Thyroid gland (tissue), 4 donors: ENCODE data around the gene ARHGAP35. TPM values are rescaled to one million over a fixed set of nuclear protein-coding genes. Genes with fewer than 3 reads are reported as not detected.
A peak's percentile ranks its signal among the peaks of the same experiment; 100 is the strongest.

ENCODE experiments used
- DNase-seq, 2 donors: peaks; one replicate each; pipeline ENCODE4 v3.0.0-alpha.2; 2019
- H3K27ac ChIP-seq, 3 donors: fragments of 200-600 bp; sonication (generic); 1 replicate in 2 of 3; 2 replicates in 1 of 3; pipeline ENCODE4 v1.5.1; 2016 to 2019; ENCODE audit warnings: mild to moderate bottlenecking in 1 of 3, moderate library complexity in 1 of 3
- H3K27me3 ChIP-seq: fragments of 200-600 bp; sonication (generic); one replicate; pipeline ENCODE4 v1.5.1; 2019
- H3K36me3 ChIP-seq, 2 donors: fragments of 200-600 bp; sonication (generic); one replicate each; pipeline ENCODE4 v1.5.1; 2016 to 2019
- H3K4me1 ChIP-seq, 2 donors: fragments of 200-600 bp; sonication (generic); one replicate each; pipeline ENCODE4 v1.5.1; 2017 to 2019
- H3K4me3 ChIP-seq, 3 donors: fragments of 200-600 bp; sonication (generic); replicated peaks in 1 of 3; 1 replicate in 2 of 3; 2 replicates in 1 of 3; pipeline ENCODE4 v1.5.1; 2016; ENCODE audit warnings: mild to moderate bottlenecking in 1 of 3
- H3K9me3 ChIP-seq: fragments of 200-600 bp; sonication (generic); one replicate; pipeline ENCODE4 v1.5.1; 2017
- POLR2A ChIP-seq, 2 donors: fragments of 450-650 bp; IDR thresholded peaks; one replicate each; pipeline ENCODE4 v1.6.1; 2017; ENCODE audit warnings: antibody characterized with exemption in 2 of 2, mild to moderate bottlenecking in 2 of 2, moderate library complexity in 1 of 2
- WGBS, 2 donors: methylation state at CpG; one replicate each; pipeline ENCODE4 v1.1.5; 2017; 5-methylcytosine and 5-hydroxymethylcytosine counted together
- intact Hi-C: fragments of 100-400 bp; cut with DNase I; formaldehyde crosslinking; loops from one replicate; pipeline ENCODE4 v1.15.1; 2023
- total RNA-seq, 4 donors: library from RNA; depleted of rRNA; stranded (reverse); fragments of >200 nt; gene quantifications; one replicate each; pipeline ENCODE4 v1.2.3, GENCODE V29; 2016
- TF ChIP-seq, protein P1 (sequence below), 6 experiments: fragments of 200-600 bp in 3 of 6; fragments of 450-650 bp in 3 of 6; sonication (generic) in 3 of 6; IDR thresholded peaks; one replicate each; pipeline ENCODE4 v1.5.1; 2016 to 2019; ENCODE audit warnings: antibody characterized with exemption in 6 of 6, mild to moderate bottlenecking in 2 of 6, inconsistent platforms in 1 of 6, moderate library complexity in 1 of 6

ARHGAP35 gene
- total RNA-seq, result 10 to 100 TPM; 51.2 to 82.9 (median 67.0) TPM

DNA sequence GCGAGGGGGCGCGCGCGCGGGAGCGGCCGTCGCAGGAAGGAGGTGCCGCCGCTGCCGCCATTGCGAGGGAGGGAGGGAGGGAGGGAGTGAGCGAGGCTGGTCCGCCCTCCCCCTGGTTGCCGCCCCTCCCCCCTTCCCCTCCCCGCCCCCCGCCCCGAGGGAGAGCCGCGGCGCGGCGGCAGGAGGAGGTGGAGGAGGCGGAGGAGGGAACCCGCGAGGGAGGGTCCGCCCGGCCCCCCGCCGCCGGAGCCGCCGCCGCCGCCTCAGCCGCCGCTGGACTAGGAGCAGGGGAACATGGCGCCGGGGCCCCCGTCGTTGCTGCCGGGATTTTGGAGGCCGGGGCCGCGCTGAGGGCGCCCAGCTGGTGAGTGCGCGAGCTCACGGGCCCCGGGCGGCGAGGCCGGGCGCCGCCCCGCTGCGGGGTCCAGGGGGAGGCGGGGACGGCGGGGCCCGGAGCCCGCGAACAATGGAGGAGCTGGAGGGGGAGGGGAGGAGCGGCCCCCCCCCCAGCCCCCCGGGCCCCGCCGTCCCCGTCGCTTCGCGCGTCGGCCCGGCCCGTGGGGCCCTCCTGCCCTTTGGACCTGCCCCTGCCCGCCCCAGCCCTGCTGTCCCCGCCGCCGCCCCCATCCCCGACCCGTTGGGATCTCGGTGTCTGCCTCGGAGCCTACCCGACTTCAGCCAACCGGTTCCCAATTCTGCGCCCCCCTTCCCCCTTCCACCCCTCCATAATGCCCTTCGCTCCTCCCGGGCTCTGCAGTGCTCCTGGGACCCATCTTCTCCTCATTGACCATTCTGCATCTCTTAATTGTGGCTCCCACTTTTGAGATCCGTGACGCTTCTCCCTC lies at the start of gene ARHGAP35:
Gene ARHGAP35, plus strand, starts transcription at position 152 of the 845 bp plus-strand sequence. CDS start 57,679 bp downstream, outside the sequence.
- 0 to 2% methylated on average over 10 to 21 of the region's 91 CpGs for WGBS, 2 donors
- peaks cover 41 to 53% of the 10 kb centered on the region in 2 donors for H3K4me1 ChIP-seq
- H3K4me3 ChIP-seq, result peak within 1 kb of the TSS; percentile 73 to 81 (median 79)
- no peaks in the 10 kb centered on the region for H3K36me3 ChIP-seq
- peak in 1 of 2 donors; percentile 29 for TF ChIP-seq POLR2A (IDR thresholded peaks at IDR 0.05)
- TF ChIP-seq, protein P1, sequence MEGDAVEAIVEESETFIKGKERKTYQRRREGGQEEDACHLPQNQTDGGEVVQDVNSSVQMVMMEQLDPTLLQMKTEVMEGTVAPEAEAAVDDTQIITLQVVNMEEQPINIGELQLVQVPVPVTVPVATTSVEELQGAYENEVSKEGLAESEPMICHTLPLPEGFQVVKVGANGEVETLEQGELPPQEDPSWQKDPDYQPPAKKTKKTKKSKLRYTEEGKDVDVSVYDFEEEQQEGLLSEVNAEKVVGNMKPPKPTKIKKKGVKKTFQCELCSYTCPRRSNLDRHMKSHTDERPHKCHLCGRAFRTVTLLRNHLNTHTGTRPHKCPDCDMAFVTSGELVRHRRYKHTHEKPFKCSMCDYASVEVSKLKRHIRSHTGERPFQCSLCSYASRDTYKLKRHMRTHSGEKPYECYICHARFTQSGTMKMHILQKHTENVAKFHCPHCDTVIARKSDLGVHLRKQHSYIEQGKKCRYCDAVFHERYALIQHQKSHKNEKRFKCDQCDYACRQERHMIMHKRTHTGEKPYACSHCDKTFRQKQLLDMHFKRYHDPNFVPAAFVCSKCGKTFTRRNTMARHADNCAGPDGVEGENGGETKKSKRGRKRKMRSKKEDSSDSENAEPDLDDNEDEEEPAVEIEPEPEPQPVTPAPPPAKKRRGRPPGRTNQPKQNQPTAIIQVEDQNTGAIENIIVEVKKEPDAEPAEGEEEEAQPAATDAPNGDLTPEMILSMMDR (IDR thresholded peaks at IDR 0.05), result no peak
- H3K27me3 ChIP-seq, result no peaks in the 10 kb centered on the region
- intact Hi-C loops, result loop anchor here (5.0 kb wide), 1 partner anchor 251 kb away; the partner anchor contains the start of gene ZC3H4
- peak within 1 kb of the TSS; percentile 75 to 98 (median 94) for H3K27ac ChIP-seq
- peak in 1 of 2 donors; percentile 23 for DNase-seq
- no peaks in the 10 kb centered on the region for H3K9me3 ChIP-seq

DNA sequence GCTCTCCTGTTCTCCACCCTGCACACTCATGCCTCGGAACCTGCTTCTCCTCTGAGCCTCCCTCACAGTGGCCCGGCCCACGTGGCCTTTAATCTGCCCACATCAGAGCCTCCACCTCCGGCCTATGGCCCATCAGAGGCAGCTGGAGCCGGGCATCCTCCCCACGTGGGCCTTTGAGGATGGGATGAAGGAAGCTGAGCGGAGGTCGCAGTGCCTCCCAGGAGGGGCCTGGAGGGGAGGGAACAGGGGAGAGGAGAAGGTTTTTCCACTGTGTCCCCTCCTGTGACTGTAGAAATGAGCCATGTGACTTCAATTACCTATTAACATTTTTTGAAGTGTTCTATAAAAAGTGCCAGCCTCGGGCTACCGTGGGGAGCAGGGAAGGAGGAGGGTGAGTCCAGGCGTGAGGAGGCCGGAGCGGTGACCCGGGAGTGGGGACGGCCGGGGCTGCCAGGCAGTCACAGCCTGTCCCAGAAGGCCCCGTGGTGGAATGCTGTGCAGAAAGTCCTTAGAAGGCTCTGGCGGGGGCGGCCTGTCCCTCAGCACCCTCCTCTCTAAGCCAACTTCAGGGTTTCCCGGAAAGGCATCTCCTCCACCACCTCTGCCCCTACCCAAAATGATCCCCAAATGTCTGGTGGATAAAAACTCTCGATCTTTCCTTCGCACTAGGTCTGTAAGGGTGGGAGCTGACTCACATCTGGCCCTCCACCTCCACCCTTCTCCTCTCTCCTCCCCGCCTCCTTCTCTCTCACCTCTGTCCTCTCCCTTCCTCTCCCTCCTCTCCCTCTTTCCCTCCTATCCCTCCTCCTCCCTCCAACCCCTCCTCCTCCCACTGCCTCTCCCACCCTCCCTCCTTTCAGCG lies 47.6 kb upstream of the ARHGAP35 start:
- DNase-seq, result peak; percentile 14 to 60
- TF ChIP-seq, protein P1 (IDR thresholded peaks at IDR 0.05), result no peak
- TF ChIP-seq POLR2A (IDR thresholded peaks at IDR 0.05), result no peak
- H3K4me1 ChIP-seq, result peaks cover 0 to 7% of the 10 kb centered on the region in 2 donors
- intact Hi-C loops, result no loop called here
- H3K27me3 ChIP-seq, result no peaks in the 10 kb centered on the region
- no peaks in the 10 kb centered on the region for H3K9me3 ChIP-seq
- WGBS, 2 donors, result 42 to 64% methylated on average over 24 of the region's 24 CpGs
- H3K4me3 ChIP-seq, result no peak overlapping the region
- H3K27ac ChIP-seq, result peak overlapping the region in 1 of 3 donors; percentile 38
- H3K36me3 ChIP-seq, result no peaks in the 10 kb centered on the region

GRCh38 chr19:46813839-46814358 lies 46.9 kb upstream of the ARHGAP35 start:
- H3K4me1 ChIP-seq, result peaks cover 0 to 7% of the 10 kb centered on the region in 2 donors
- H3K4me3 ChIP-seq, result no peak overlapping the region
- no peak for TF ChIP-seq POLR2A (IDR thresholded peaks at IDR 0.05)
- TF ChIP-seq, protein P1 (IDR thresholded peaks at IDR 0.05), result no peak
- H3K27me3 ChIP-seq, result no peaks in the 10 kb centered on the region
- no peaks in the 10 kb centered on the region for H3K36me3 ChIP-seq
- H3K27ac ChIP-seq, result peak overlapping the region in 1 of 3 donors; percentile 38
- DNase-seq, result peak; percentile 56 to 66
- no peaks in the 10 kb centered on the region for H3K9me3 ChIP-seq
- WGBS, 2 donors, result 39 to 48% methylated on average over 7 of the region's 7 CpGs
- intact Hi-C loops, result no loop called here

- 75 to 83% methylated on average over 12 to 18 of the region's 18 CpGs for WGBS, 2 donors
- no peak for TF ChIP-seq POLR2A (IDR thresholded peaks at IDR 0.05)
- TF ChIP-seq, protein P1 (IDR thresholded peaks at IDR 0.05), result no peak
- H3K27ac ChIP-seq, result no peak overlapping the region
These were observed 44.8 kb upstream of the ARHGAP35 start for GRCh38 chr19:46815833-46816627.

More at GRCh38 chr19:46815833-46816627, 44.8 kb upstream of the ARHGAP35 start:
- no peak overlapping the region for H3K4me3 ChIP-seq
- peaks cover 0 to 7% of the 10 kb centered on the region in 2 donors for H3K4me1 ChIP-seq
- DNase-seq, result no peak
- no peaks in the 10 kb centered on the region for H3K9me3 ChIP-seq
- H3K27me3 ChIP-seq, result no peaks in the 10 kb centered on the region
- H3K36me3 ChIP-seq, result no peaks in the 10 kb centered on the region
- intact Hi-C loops, result no loop called here
